DMS53 (cell line): ENCODE data around the gene OTULINL.

ENCODE experiments used
- DNase-seq: peaks from one replicate; lab custom pipeline; 2025; lab: John Stamatoyannopoulos, UW

Gene OTULINL

GRCh38 chr5:14600846-14601245, 19.3 kb downstream of the OTULINL start:
- DNase-seq = no peak

- no peak for DNase-seq
These were observed 21.5 kb downstream of the OTULINL start for GRCh38 chr5:14603141-14603540.

- DNase-seq = no peak
These were observed 25.5 kb downstream of the OTULINL start for GRCh38 chr5:14607104-14607503.

GRCh38 chr5:14608169-14608568, 26.6 kb downstream of the OTULINL start:
- DNase-seq = no peak

- DNase-seq = no peak
These were observed 30.1 kb downstream of the OTULINL start for GRCh38 chr5:14611737-14612136.

- peak; percentile 24 for DNase-seq
These were observed 32.9 kb downstream of the OTULINL start for GRCh38 chr5:14614490-14614889.

GRCh38 chr5:14615365-14615764, 33.8 kb downstream of the OTULINL start:
- DNase-seq = peak; percentile 95

- no peak for DNase-seq
These were observed 35.8 kb downstream of the OTULINL start for GRCh38 chr5:14617441-14617840.

GRCh38 chr5:14627270-14627669, 45.7 kb downstream of the OTULINL start:
- DNase-seq = peak; percentile 15

- DNase-seq = peak; percentile 51
These were observed 46.8 kb downstream of the OTULINL start for GRCh38 chr5:14628346-14628745.

- DNase-seq = peak; percentile 16
These were observed 49.1 kb downstream of the OTULINL start for GRCh38 chr5:14630671-14631070.

- DNase-seq = no peak
These were observed 54.1 kb downstream of the OTULINL start for GRCh38 chr5:14635656-14636055.

GRCh38 chr5:14640765-14641164, 59.2 kb downstream of the OTULINL start:
- no peak for DNase-seq

- no peak for DNase-seq
These were observed 63.1 kb downstream of the OTULINL start for GRCh38 chr5:14644623-14645237.

GRCh38 chr5:14650052-14650451, 68.5 kb downstream of the OTULINL start:
- no peak for DNase-seq

GRCh38 chr5:14655146-14655741, 73.7 kb downstream of the OTULINL start:
- no peak for DNase-seq

GRCh38 chr5:14656898-14657297, 75.3 kb downstream of the OTULINL start:
- DNase-seq = no peak

GRCh38 chr5:14659821-14660607, 78.4 kb downstream of the OTULINL start:
- DNase-seq = no peak

GRCh38 chr5:14660833-14661232, 79.2 kb downstream of the OTULINL start:
- DNase-seq = no peak
